Upper lobe of right lung (tissue), 1 donor: ENCODE results near the gene GPR137B. TPM values are rescaled to one million over a fixed set of nuclear protein-coding genes. Genes with fewer than 3 reads are reported as not detected.

Source experiments
- ATAC-seq: fragments of 200-7000 bp; cut with Tn5 transposase; one replicate; pipeline ENCODE4 v1.9.1; 2020; ENCODE audit warnings: mild to moderate bottlenecking, moderate library complexity
- DNase-seq: peaks from one replicate; pipeline ENCODE4 v3.0.0-alpha.2; 2020
- H3K27ac ChIP-seq: fragments of 200-600 bp; one replicate; pipeline ENCODE4 v1.8.0; 2022
- H3K27me3 ChIP-seq: fragments of 200-600 bp; one replicate; pipeline ENCODE4 v1.8.0; 2022; ENCODE audit warnings: mild to moderate bottlenecking
- H3K36me3 ChIP-seq: fragments of 200-600 bp; one replicate; pipeline ENCODE4 v1.8.0; 2022
- H3K4me1 ChIP-seq: fragments of 200-600 bp; one replicate; pipeline ENCODE4 v1.8.0; 2022
- H3K4me3 ChIP-seq: fragments of 200-600 bp; one replicate; pipeline ENCODE4 v1.8.0; 2022; ENCODE audit warnings: mild to moderate bottlenecking
- H3K9me3 ChIP-seq: fragments of 200-600 bp; one replicate; pipeline ENCODE4 v1.8.0; 2022
- intact Hi-C: fragments of 100-400 bp; cut with DNase I; formaldehyde crosslinking; loops from one replicate; pipeline ENCODE4 v1.11.0; 2022
- total RNA-seq: library from RNA; stranded (reverse); fragmentation: NEBNext Ultra II Directional; extraction: Animal tissue kit (Norgen Biotek cat#: 25700); gene quantifications from one replicate; pipeline ENCODE4 v1.2.1, GENCODE V29; 2021
- TF ChIP-seq, protein P1 (sequence below): fragments of 200-600 bp; IDR thresholded peaks from one replicate; pipeline ENCODE4 v1.8.0; 2022; ENCODE audit warnings: antibody characterized with exemption
- donor health status: DM: no; HTN: yes; CAD: no; lungs with severe emphysema.

Gene GPR137B
- total RNA-seq, 1 donor from 2014 or later, result 26.5 TPM

DNA sequence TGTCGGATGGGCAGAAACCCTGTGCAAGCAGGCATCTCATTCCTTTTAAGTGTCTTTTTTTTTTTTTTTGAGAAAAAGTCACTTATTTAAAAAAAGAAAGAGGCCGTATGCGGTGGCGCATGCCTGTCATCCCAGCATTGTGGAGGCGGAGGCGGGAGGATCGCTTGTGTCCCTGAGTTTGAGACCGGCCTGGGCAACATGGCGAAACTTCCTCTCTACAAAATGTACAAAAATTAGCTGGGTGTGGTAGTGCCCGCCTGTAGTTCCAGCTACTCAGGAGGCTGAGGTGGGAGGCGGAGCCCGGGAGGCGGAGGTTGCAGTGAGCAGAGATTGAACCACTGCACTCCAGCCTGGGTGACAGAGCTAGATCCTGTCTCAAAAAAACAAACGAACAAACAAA lies 1.7 kb downstream of the GPR137B start:
- Histone ChIP-seq H3K9me3 (no peaks in the 10 kb centered on the region), H3K36me3 (no peaks in the 10 kb centered on the region), H3K4me1 (peaks cover 10% of the 10 kb centered on the region), H3K27me3 (no peaks in the 10 kb centered on the region), H3K4me3 (peak overlapping the region; percentile 71), H3K27ac (no peak overlapping the region)
- ATAC-seq (peak; percentile 5), DNase-seq (no peak)
- TF ChIP-seq, protein P1, sequence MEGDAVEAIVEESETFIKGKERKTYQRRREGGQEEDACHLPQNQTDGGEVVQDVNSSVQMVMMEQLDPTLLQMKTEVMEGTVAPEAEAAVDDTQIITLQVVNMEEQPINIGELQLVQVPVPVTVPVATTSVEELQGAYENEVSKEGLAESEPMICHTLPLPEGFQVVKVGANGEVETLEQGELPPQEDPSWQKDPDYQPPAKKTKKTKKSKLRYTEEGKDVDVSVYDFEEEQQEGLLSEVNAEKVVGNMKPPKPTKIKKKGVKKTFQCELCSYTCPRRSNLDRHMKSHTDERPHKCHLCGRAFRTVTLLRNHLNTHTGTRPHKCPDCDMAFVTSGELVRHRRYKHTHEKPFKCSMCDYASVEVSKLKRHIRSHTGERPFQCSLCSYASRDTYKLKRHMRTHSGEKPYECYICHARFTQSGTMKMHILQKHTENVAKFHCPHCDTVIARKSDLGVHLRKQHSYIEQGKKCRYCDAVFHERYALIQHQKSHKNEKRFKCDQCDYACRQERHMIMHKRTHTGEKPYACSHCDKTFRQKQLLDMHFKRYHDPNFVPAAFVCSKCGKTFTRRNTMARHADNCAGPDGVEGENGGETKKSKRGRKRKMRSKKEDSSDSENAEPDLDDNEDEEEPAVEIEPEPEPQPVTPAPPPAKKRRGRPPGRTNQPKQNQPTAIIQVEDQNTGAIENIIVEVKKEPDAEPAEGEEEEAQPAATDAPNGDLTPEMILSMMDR, result no peak
- intact Hi-C loops, result no loop called here

DNA sequence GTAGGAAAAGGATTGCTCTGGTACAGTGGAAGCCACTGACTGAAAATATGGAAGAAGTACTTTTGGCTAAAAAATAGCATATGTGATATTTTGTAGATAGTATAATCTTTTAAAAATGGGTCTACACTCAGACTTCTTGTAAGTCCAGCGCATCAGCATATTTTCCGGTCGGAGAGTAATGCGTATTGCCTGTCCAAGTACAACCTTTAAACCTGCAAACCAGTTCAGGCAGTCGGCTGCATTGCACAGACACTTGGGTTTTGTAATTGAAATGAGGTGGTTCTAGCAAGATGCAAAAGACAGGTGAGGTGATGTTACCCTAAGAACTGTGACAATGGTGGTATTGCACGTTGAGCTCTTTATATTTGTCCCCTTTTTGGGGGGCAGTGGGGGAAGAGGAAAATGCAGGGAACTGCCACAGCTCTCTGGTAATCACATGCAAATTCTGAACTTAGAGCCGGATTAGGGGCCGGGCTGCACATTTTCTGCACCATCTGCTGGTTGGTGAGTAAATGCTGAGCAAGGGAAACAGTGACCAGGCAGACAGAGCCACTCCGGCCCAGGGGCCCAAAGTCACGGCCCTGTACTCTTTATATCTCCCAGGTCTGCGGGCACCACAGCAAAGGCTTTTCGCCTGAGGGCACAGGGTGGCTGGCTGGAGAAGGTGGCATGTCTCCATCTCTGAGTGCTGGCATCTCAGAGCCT lies 2.3 kb downstream of the GPR137B start:
- H3K4me1 ChIP-seq, result peaks cover 10% of the 10 kb centered on the region
- DNase-seq (no peak), ATAC-seq (no peak)
- intact Hi-C loops, result no loop called here
- no peak overlapping the region for H3K27ac ChIP-seq
- no peaks in the 10 kb centered on the region for H3K27me3 ChIP-seq
- no peak overlapping the region for H3K4me3 ChIP-seq
- H3K9me3 ChIP-seq, result no peaks in the 10 kb centered on the region
- no peaks in the 10 kb centered on the region for H3K36me3 ChIP-seq
- TF ChIP-seq, protein P1, result no peak

DNA sequence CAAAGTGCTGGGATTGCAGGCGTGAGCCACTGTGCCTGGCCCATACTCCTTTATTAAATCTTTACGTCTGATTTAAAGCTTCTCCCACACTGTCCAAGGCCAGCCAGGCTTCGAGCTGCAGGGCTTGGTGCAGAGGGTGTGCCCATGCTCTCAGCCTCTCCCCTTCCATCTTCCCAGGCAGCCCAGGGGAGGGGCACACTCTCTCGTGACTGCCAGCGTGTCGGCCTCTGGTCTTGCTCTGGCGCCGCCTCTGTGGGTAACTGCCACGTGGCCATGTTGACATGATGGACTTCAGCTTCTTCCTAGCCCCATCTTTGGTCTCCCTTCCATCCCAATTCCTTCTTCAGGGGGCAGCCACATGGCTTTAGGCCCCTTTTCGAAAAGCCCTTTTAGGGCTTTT lies 4.7 kb downstream of the GPR137B start:
- H3K4me1 ChIP-seq, result peaks cover 10% of the 10 kb centered on the region
- no peaks in the 10 kb centered on the region for H3K36me3 ChIP-seq
- H3K27ac ChIP-seq, result no peak overlapping the region
- ATAC-seq (no peak), DNase-seq (no peak)
- H3K4me3 ChIP-seq, result no peak overlapping the region
- TF ChIP-seq, protein P1, result no peak
- no peaks in the 10 kb centered on the region for H3K27me3 ChIP-seq
- intact Hi-C loops, result no loop called here
- H3K9me3 ChIP-seq, result no peaks in the 10 kb centered on the region

DNA sequence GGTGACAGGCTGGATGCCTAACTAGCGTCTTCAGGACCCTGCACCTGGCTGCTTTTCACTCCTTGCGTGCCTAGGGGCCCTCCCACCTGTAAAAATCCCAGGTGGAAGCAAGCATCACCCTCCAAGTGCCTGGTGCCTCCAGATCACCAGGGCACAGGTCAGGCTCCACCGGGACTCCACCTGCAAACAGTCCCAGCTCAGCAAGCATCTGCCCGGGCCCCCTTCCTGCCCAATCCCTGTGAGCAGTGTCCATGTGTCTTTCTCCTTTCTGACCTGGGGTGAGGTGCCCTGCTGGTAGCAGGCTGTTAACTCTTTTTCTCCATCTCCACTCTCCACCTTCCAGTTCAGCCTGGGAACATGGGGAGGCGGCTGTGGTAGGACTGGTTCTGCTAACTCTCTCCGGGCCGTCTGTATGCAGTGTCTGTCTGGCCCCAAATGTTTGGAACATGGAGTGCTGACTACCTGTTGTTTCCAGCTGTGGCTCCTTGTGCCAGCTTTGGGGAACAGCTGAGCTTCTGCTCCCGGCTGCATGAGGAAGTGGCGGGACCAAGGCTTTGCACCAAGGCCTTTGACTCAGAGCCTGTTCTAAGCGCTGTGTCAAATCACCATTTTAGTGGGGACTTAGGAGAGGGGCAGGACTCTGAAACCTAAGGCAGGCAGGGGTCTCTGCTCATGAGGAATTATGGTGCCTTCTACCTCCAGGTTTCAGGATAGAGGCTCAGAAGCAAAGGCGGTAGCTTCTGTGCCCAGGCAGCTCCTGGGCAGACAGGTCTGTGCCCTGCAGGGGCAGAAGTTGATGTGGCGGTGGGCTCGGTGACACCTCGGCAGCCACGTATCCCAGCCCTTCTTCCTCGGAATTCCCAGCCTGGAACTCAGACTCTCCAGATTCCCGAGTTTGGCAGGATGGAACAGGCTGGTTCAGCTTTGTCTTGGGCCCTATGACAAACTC lies 5.5 kb downstream of the GPR137B start:
- Histone ChIP-seq H3K27me3 (no peaks in the 10 kb centered on the region), H3K4me1 (peaks cover 10% of the 10 kb centered on the region), H3K27ac (no peak overlapping the region), H3K36me3 (no peaks in the 10 kb centered on the region), H3K4me3 (no peak overlapping the region), H3K9me3 (no peaks in the 10 kb centered on the region)
- DNase-seq, result no peak
- intact Hi-C loops, result no loop called here
- ATAC-seq, result peak; percentile 25
- TF ChIP-seq, protein P1, result no peak

DNA sequence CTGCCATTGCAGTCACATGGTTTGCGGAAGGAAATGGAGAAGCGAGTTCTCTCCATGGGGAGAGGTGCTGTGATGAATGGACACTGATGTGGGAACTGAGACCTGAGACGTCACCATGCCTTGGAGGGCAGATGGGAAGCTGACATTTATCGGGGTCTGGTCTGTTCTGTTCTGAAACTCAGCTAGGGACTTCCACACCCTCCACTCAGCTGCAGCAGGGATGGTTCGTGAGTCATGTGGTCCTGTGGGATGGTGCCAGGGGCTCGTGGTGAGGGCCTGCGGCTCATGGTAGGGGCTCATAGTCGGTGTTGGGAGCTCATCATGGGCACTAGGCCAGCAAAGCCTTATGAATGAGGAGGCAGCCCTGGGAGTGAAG lies 6.1 kb downstream of the GPR137B start:
- DNase-seq (no peak), ATAC-seq (peak; percentile 20)
- no peaks in the 10 kb centered on the region for H3K9me3 ChIP-seq
- H3K36me3 ChIP-seq, result no peaks in the 10 kb centered on the region
- H3K27me3 ChIP-seq, result no peaks in the 10 kb centered on the region
- no peak overlapping the region for H3K4me3 ChIP-seq
- intact Hi-C loops, result no loop called here
- H3K4me1 ChIP-seq, result peaks cover 10% of the 10 kb centered on the region
- H3K27ac ChIP-seq, result no peak overlapping the region
- TF ChIP-seq, protein P1, result no peak
